Medulla oblongata (tissue), 1 donor: ENCODE results near the gene NR4A1.

Source experiments
- DNase-seq: peaks from one replicate; pipeline ENCODE4 v3.0.0-alpha.2; 2015; ENCODE audit errors: extremely low spot score

The NR4A1 gene

GRCh38 chr12:52079576-52080402, 28.5 kb downstream of the NR4A1 start, which contains the start of gene SMIM41:
TSS of gene SMIM41 (plus strand) at chr12:52079704. CDS start at chr12:52079780, 76 bp downstream.
- no peak for DNase-seq

- DNase-seq, result no peak
Observed at GRCh38 chr12:52080403-52081251, 29.4 kb downstream of the NR4A1 start.

GRCh38 chr12:52081263-52081733, 30.1 kb downstream of the NR4A1 start:
- DNase-seq, result no peak

- DNase-seq, result no peak
Observed at GRCh38 chr12:52082026-52082668, 30.9 kb downstream of the NR4A1 start.

GRCh38 chr12:52082669-52082987, 31.4 kb downstream of the NR4A1 start:
- DNase-seq, result no peak

GRCh38 chr12:52082988-52083637, 31.9 kb downstream of the NR4A1 start:
- DNase-seq, result peak; percentile 61

GRCh38 chr12:52083638-52083996, 32.4 kb downstream of the NR4A1 start:
- DNase-seq, result no peak

- DNase-seq, result no peak
Observed at GRCh38 chr12:52084491-52085231, 33.4 kb downstream of the NR4A1 start.

- no peak for DNase-seq
Observed at GRCh38 chr12:52085682-52086180, 34.5 kb downstream of the NR4A1 start.

GRCh38 chr12:52086366-52086765, 35.1 kb downstream of the NR4A1 start:
- no peak for DNase-seq

- no peak for DNase-seq
Observed at GRCh38 chr12:52086944-52087835, 35.9 kb downstream of the NR4A1 start.

- no peak for DNase-seq
Observed at GRCh38 chr12:52087961-52088820, 36.9 kb downstream of the NR4A1 start.

- no peak for DNase-seq
Observed at GRCh38 chr12:52089491-52089890, 38.2 kb downstream of the NR4A1 start.

GRCh38 chr12:52090291-52090690, 39.0 kb downstream of the NR4A1 start:
- DNase-seq, result no peak

- no peak for DNase-seq
Observed at GRCh38 chr12:52091061-52091460, 39.8 kb downstream of the NR4A1 start.

GRCh38 chr12:52091869-52092268, 40.6 kb downstream of the NR4A1 start:
- no peak for DNase-seq

GRCh38 chr12:52093346-52093745, 42.1 kb downstream of the NR4A1 start:
- DNase-seq, result no peak

GRCh38 chr12:52096332-52097044, 45.2 kb downstream of the NR4A1 start:
- no peak for DNase-seq
